Brain microvascular endothelial cell (primary cell): Measurements from ENCODE around the gene CDC42BPA.
"Not testable (repeated sequence)": the region's sequence is repeated elsewhere in the genome, so short reads cannot be mapped to it uniquely, and the experiment has no call there.

Source experiments
- DNase-seq: peaks from one replicate; pipeline ENCODE4 v3.0.0-alpha.2; 2020
- H3K27ac ChIP-seq: fragments of 250-450 bp; sonication (Bioruptor Pico); 2 replicates; pipeline ENCODE4 v1.5.1; 2020; ENCODE audit warnings: mild to moderate bottlenecking, moderate library complexity
- H3K27me3 ChIP-seq: fragments of 250-450 bp; sonication (Bioruptor Pico); replicated peaks from 2 replicates; pipeline ENCODE4 v1.5.1; 2020; ENCODE audit warnings: mild to moderate bottlenecking
- H3K36me3 ChIP-seq: fragments of 250-450 bp; sonication (Bioruptor Pico); replicated peaks from 2 replicates; pipeline ENCODE4 v1.5.1; 2020; ENCODE audit warnings: mild to moderate bottlenecking
- H3K4me3 ChIP-seq: 2 replicates; pipeline ENCODE4 v1.5.1; 2011; ENCODE audit warnings: low read depth, mild to moderate bottlenecking, control low read depth, low read length, moderate library complexity
- in situ Hi-C: cut with HindIII; loops from 2 replicates; pipeline ENCODE4 v1.10.0; 2017; ENCODE audit warnings: low sequenced_read_pairs, low pct_ligation_motif_present
- TF ChIP-seq, protein P1 (sequence below): IDR thresholded peaks from 2 replicates; pipeline ENCODE4 v1.5.1; 2011; ENCODE audit warnings: low read depth, mild to moderate bottlenecking, moderate library complexity, low read length, control low read depth, inconsistent platforms; ENCODE audit errors: missing control alignments

The CDC42BPA gene

DNA sequence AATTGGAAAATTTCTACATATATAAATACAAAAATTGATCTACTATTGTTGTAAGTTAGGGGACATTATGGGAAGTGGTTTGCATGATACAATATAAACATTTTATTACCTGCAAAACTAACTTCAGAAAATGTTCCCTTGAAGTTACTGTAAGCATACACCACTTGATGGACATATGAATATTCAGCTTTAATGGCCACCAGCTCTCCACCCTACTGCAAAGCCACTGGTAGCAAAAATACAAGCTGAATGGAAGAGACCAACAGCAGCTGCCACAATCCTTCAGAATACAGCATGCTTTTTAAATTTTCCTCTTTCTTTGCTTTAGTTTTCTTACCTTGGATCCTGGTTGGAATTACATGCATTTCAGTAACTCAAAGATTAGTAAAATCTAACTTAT is 308.4 kb downstream of the CDC42BPA start:
- in situ Hi-C loops = no loop called here
- TF ChIP-seq, protein P1, sequence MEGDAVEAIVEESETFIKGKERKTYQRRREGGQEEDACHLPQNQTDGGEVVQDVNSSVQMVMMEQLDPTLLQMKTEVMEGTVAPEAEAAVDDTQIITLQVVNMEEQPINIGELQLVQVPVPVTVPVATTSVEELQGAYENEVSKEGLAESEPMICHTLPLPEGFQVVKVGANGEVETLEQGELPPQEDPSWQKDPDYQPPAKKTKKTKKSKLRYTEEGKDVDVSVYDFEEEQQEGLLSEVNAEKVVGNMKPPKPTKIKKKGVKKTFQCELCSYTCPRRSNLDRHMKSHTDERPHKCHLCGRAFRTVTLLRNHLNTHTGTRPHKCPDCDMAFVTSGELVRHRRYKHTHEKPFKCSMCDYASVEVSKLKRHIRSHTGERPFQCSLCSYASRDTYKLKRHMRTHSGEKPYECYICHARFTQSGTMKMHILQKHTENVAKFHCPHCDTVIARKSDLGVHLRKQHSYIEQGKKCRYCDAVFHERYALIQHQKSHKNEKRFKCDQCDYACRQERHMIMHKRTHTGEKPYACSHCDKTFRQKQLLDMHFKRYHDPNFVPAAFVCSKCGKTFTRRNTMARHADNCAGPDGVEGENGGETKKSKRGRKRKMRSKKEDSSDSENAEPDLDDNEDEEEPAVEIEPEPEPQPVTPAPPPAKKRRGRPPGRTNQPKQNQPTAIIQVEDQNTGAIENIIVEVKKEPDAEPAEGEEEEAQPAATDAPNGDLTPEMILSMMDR = no peak
- Histone ChIP-seq H3K4me3 (no peak overlapping the region), H3K27ac (no peak overlapping the region), H3K36me3 (no peaks in the 10 kb centered on the region), H3K27me3 (no peaks in the 10 kb centered on the region)
- DNase-seq = no peak

DNA sequence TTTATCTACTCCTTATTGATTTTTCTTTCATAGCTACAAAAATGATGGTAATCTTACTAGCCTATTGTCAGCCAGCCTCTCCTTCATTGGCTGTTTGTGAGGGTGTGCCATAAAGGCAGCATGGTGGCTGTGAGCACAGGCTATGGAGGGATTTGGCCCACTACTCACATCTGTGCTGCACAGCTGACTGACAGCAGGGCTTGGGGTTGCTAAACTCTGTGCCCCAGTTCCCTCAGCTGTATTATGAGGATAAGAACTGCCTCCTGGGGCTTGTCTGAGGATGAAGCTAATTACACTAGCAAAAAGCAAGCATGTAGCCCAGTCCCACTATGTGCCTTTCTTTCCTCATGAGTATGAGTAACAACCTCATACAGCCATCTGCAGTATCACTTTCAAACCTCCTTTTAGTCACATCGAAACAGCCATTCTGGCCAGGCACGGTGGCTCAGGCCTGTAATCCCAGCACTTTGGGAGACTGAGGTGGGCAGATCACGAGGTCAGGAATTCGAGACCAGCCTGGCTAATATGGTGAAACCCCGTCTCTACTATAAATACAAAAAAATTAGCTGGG is 312.0 kb downstream of the CDC42BPA start:
- TF ChIP-seq, protein P1 = no peak
- DNase-seq = no peak
- Histone ChIP-seq H3K27me3 (no peaks in the 10 kb centered on the region), H3K36me3 (peaks cover 19% of the 10 kb centered on the region), H3K4me3 (no peak overlapping the region), H3K27ac (no peak overlapping the region)
- in situ Hi-C loops = no loop called here

- no peak for DNase-seq
- Histone ChIP-seq H3K4me3 (no peak overlapping the region), H3K36me3 (peaks cover 19% of the 10 kb centered on the region), H3K27ac (no peak overlapping the region), H3K27me3 (no peaks in the 10 kb centered on the region)
- TF ChIP-seq, protein P1 = no peak
- in situ Hi-C loops = no loop called here
These were observed 313.5 kb downstream of the CDC42BPA start for GRCh38 chr1:227004796-227005195.

- in situ Hi-C loops = no loop called here
These were observed 315.1 kb downstream of the CDC42BPA start for GRCh38 chr1:227003165-227003564.

DNA sequence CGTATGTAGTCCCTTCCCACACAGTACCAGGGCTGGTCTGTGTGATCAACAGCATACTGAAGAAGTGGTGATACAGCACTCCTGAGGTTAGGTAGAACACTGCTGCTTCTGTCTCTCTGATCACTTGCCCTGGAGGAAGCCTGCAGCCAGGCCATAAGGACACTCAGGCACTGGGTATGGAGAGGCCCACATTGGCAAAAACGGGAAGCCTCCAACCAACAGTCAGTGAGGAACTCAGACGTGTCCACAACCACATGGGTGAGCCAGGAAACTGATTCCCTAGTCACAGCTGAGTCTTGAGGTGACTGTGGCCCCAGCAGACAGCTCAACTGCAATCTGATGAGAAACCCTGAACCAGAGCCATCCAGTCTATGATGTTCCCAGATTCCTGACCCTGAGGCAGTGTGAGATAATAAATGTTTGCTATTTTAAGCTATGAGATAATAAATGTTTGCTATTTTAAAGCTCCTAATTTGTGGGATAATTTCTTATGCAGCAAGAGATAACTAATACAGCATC is 315.7 kb downstream of the CDC42BPA start:
- Histone ChIP-seq H3K36me3 (peaks cover 20% of the 10 kb centered on the region), H3K4me3 (no peak overlapping the region), H3K27me3 (no peaks in the 10 kb centered on the region), H3K27ac (no peak overlapping the region)
- TF ChIP-seq, protein P1 = no peak
- DNase-seq = no peak
- in situ Hi-C loops = no loop called here

More at GRCh38 chr1:227003165-227003564, 315.1 kb downstream of the CDC42BPA start:
- Histone ChIP-seq H3K27me3 (no peaks in the 10 kb centered on the region), H3K27ac (no peak overlapping the region), H3K36me3 (peaks cover 19% of the 10 kb centered on the region), H3K4me3 (no peak overlapping the region)
- DNase-seq = no peak
- TF ChIP-seq, protein P1 = no peak

- DNase-seq, H3K27me3 ChIP-seq, H3K4me3 ChIP-seq, in situ Hi-C loops, H3K27ac ChIP-seq: not testable (repeated sequence)
- H3K36me3 ChIP-seq = peaks cover 18% of the 10 kb centered on the region
These were observed 318.7 kb downstream of the CDC42BPA start for GRCh38 chr1:226999579-226999978.
